GM23248 (cell line): ENCODE measurements around the gene TMEM151A.

ENCODE experiments used
- EZH2 ChIP-seq: fragments of 200-600 bp; sonication (generic); IDR thresholded peaks from 2 replicates; pipeline ENCODE4 v1.6.1; 2018; ENCODE audit warnings: antibody characterized with exemption, mild to moderate bottlenecking; ENCODE audit not compliant: insufficient read depth, poor library complexity, severe bottlenecking
- EZH2phosphoT487 ChIP-seq: fragments of 200-600 bp; sonication (generic); IDR thresholded peaks from 2 replicates; pipeline ENCODE4 v1.6.1; 2018; ENCODE audit warnings: antibody characterized with exemption, moderate library complexity, mild to moderate bottlenecking, low read depth; ENCODE audit not compliant: insufficient read depth

DNA sequence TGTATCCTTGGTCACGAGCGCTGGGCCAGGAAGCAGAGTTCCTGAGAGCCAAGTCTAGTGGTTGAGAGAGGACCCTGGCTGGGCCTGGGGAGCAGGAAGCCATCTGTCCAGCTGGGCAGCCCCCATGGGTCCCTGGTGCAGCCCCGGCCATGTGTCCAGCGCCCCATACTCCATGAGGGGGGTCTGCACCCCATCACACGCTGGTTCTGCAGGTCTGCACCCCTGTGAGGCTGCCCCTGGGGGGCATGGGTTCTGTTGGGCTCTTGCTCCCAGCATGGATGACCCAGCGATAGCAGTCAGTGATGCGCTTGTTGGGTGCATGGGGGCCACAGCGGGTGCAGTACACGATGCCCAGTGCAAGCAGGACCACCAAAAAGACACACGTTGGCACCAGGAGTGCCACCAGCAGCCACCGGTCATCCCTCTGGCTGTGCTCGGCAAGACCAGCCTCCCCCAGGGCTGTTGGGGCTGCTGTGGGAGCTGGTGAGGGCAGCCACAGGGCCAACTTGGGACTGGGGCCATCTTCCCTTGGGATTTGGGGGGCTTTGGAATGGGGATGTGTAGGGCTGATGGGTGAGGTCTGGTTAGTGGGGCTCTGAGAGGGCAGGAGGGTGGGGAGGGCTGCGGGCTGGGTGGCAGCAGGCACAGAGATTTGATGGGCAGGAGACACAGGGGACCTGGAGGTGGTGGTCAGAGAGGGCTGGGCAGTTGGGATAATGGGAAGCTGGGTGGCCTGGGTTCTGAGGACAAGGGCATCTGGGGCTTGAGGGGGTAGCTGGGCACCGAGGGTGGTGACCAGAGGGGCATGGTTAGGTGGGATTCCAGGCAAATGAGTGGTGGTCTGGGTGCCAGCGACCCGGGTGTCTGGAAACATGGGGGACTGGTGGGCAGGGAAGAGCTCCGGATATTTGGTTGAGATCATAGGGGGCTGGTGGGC is 23.1 kb downstream of the TMEM151A start:
- TF ChIP-seq EZH2 (no peak), EZH2phosphoT487 (no peak)
